ENCODE results near the gene ATXN1L.
"Not testable (repeated sequence)": the region's sequence is repeated elsewhere in the genome, so short reads cannot be mapped to it uniquely, and the experiment has no call there.

ATXN1L gene

DNA sequence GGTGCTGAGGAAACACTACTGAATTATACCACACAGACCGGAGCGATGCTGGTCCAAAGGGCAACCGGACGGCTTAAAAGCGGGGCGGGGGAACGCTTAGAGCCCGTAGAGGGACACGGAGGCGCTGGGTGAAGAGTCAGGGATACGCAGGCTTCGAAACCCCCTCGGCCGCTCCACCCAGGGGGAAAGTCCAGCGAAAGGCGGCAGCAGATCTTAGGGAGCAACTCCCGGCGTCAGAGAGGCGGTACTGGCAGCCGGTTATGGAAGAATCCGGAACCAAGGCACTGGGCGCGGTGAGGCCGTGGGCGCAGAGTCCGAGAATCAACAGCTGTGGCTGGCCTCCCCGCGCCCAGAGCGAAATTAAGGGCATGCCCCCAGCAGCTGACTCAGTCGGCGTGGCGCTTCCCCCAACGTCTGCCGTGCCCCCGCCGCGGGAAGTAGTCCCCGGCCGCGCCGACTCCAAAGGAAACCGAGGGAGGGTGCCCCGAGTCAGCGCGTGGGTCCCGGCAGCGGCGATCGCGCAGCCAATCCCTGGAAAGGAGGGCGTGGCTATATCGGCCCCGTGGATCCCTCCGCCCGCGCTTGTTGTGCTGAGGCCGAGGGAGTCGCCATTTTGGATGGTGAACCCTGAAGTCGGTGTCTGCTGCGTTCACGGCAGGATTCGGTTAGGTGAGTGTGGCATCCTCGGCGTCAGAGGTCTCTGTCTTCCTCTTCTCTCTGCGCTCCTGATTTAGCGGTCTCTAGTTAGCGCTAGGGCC is 49.3 kb downstream of the ATXN1L start, which contains the start of gene IST1:
TSS of gene IST1 (plus strand) at position 611 of the 758 bp plus-strand sequence. CDS start 20,110 bp downstream, outside the sequence.
- DNase-seq = peak; percentile 99

DNA sequence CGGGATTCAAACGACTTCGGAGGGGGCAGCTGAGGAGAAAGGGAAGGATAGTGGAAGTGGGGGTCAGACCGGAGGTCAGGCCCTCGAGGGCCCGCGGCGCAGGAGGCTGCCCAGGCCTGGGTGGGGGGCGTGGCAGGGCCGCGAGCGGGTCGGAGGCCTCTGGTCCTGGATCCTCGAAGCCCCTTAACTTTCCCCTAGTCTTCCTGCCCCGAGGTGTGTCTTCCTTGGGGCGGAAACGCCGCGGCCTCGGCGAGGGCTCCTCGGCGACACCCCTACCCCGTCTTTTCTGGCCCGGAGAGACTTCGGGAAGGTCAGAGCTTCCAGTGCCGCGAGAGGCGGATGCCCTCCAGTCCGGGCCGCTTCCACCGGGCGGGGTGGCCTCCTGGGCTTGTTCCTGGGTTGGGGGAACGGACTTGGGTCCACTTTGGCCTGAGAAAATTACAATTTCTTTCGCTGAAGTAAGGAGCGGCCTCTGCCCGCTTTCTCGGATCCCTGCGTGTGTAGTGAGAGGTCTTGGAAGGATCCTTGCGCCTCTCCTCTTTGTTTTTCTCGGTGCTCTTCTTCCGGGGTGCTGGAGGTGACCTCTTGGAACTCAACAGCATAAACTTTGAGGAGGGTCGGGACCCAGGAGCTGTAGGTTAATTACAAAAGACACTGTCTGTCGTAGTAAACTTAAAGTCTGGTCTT is 50.0 kb downstream of the ATXN1L start:
- peak; percentile 25 for DNase-seq

DNA sequence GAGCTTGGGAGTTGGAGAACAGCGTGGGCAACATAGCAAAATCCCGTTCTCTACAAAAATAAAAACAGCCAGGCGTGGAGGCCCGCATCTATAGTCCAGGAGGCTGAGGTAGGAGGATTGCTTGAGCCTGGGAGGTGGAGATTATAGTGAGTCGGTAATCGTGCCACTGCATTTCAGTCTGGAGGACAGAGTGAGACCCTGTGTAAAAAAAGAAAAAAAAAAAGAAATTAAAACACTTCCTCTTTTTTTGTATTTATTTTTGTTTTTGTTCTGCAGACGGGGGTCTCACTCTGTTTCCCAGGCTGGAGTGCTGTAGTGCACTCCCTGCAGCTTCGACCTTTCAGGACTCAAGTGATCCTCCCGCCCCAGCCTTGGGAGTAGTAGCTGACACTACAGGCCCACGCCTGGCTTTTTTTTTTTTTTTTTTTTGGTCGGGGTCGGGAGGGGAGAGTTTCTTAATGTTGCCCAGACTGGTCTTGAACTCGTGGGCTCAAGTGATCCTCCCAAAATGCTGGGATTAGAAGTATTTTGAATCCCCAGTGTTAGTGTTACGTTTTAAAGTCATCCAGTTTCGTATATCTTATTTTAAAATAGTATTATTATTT is 51.1 kb downstream of the ATXN1L start:
- no peak for DNase-seq

GRCh38 chr16:71899171-71899570 is 53.4 kb downstream of the ATXN1L start:
- no peak for DNase-seq

- no peak for DNase-seq
These were observed 57.0 kb downstream of the ATXN1L start for GRCh38 chr16:71902656-71903365.

DNA sequence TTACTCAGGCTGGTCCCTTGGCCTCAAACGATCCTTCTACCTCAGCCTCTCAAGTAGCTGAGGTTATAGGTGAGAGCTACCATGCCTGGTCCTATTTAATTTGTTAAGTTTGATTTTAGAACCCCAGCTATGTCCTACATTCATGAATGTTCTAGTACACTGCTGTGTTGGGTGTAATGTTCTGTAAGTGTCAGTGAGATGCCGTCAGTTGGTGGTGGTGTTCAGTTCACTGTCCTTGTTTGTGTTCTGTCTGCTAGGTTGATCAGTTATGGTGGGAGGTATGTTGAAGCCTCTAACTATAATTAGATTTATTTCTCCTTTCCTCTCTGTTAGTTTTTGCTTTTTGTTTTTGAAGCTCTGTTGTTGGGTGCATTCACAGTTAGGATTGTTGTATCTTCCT is 57.8 kb downstream of the ATXN1L start:
- no peak for DNase-seq

DNA sequence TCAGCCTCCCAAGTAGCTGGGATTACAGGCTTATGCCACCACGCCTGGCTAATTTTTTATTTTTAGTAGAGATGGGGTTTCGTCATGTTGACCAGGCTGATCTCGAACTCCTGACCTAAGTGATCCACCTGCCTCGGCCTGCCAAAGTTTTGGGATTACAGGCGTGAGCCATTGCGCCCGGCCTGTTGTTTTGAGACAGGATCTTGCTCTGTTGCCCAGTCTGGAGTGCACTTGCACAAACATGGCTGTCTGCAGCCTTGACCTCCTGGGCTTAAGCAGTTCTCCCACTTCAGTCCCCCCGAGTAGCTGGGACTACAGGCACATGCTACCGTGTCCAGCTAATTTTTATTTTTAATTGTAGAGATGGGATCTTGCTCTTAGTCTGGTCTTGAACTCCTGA is 58.5 kb downstream of the ATXN1L start:
- no peak for DNase-seq

- not testable (repeated sequence) for DNase-seq
These were observed 60.0 kb downstream of the ATXN1L start for GRCh38 chr16:71905765-71906164.
